ENCODE measurements around the gene OR5AS1. TPM values are rescaled to one million over a fixed set of nuclear protein-coding genes. Genes with fewer than 3 reads are reported as not detected.

The OR5AS1 gene
- total RNA-seq = not detected

GRCh38 chr11:56027354-56027753, at the start of gene OR5AS1:
Gene OR5AS1 (plus strand): TSS chr11:56027654. CDS start chr11:56030419, 2,765 bp downstream.
- H3K36me3 ChIP-seq = no peaks in the 10 kb centered on the region
- TF ChIP-seq POLR2A (IDR thresholded peaks at IDR 0.05) (no peak), CTCF (IDR thresholded peaks at IDR 0.05) (no peak)
- H3K27me3 ChIP-seq = no peaks in the 10 kb centered on the region
- no peak within 1 kb of the TSS for H3K4me3 ChIP-seq
- no peaks in the 10 kb centered on the region for H3K9me3 ChIP-seq
- no peak within 1 kb of the TSS for H3K27ac ChIP-seq
- intact Hi-C loops (cut with DNase I; ENCODE audit: low total_unique reads) = no loop called here
- no peaks in the 10 kb centered on the region for H3K4me1 ChIP-seq
- no peak for DNase-seq

DNA sequence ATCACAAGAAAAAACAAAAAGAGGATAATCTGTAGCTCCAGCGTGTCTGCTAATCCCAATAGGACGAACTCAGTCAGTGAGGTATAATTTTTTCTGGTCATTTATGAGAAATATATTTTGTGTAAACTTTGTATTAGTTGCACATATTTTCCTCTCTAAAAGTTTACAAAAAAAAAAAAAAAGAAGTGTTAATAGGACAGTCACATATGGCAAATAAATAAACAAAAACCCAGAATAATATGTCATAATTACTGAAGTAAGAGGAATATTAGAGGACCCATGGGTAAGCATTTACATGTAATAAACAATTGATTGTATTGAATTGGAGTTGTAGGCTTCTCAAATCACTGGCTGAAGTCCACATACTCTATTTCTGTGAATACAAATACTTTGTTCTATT, 32.9 kb upstream of the OR5AS1 start, which contains the start of gene OR5F1:
Gene OR5F1 (minus strand): TSS at position 101 of the 400 bp plus-strand sequence. CDS start 0 bp downstream, at position 101.
- intact Hi-C loops (cut with DNase I; ENCODE audit: low total_unique reads) = no loop called here
- no peaks in the 10 kb centered on the region for H3K36me3 ChIP-seq
- no peaks in the 10 kb centered on the region for H3K4me1 ChIP-seq
- no peak within 1 kb of the TSS for H3K27ac ChIP-seq
- no peak for DNase-seq
- no peaks in the 10 kb centered on the region for H3K9me3 ChIP-seq
- TF ChIP-seq CTCF (IDR thresholded peaks at IDR 0.05) = no peak
- TF ChIP-seq POLR2A (IDR thresholded peaks at IDR 0.05) = no peak
- no peak within 1 kb of the TSS for H3K4me3 ChIP-seq
- H3K27me3 ChIP-seq = no peaks in the 10 kb centered on the region

DNA sequence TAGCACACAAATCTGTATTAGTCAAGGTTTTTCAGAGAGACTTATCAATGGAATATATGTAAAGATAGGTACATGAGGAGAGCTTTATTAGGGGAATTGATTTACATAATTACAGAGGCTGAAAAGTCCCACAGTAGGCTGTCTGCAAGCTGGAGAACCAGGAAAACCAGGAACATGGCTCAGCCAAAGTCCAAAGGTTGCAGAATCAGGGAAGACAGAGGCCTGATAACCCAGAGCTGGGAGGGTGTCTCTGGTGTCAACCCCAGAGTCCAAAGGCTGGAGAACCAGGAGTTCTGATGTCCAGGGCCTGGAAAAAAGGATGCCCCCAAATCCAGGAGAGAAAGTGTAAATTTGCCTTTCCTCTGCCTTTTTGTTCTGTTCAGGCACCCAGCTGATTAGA, 16.7 kb upstream of the OR5AS1 start:
- no peaks in the 10 kb centered on the region for H3K36me3 ChIP-seq
- no peaks in the 10 kb centered on the region for H3K27me3 ChIP-seq
- intact Hi-C loops (cut with DNase I; ENCODE audit: low total_unique reads) = no loop called here
- H3K27ac ChIP-seq = no peak overlapping the region
- no peaks in the 10 kb centered on the region for H3K4me1 ChIP-seq
- DNase-seq = no peak
- TF ChIP-seq CTCF (IDR thresholded peaks at IDR 0.05) (no peak), POLR2A (IDR thresholded peaks at IDR 0.05) (no peak)
- H3K4me3 ChIP-seq = no peak overlapping the region
- H3K9me3 ChIP-seq = no peaks in the 10 kb centered on the region

GRCh38 chr11:56013805-56014204, 13.6 kb upstream of the OR5AS1 start:
- intact Hi-C loops (cut with DNase I; ENCODE audit: low total_unique reads) = no loop called here
- TF ChIP-seq POLR2A (IDR thresholded peaks at IDR 0.05) = no peak
- no peak for TF ChIP-seq CTCF (IDR thresholded peaks at IDR 0.05)
- no peak overlapping the region for H3K4me3 ChIP-seq
- no peaks in the 10 kb centered on the region for H3K4me1 ChIP-seq
- H3K36me3 ChIP-seq = no peaks in the 10 kb centered on the region
- H3K27ac ChIP-seq = no peak overlapping the region
- H3K9me3 ChIP-seq = no peaks in the 10 kb centered on the region
- H3K27me3 ChIP-seq = peaks cover 0 to under 1% of the 10 kb centered on the region in 2 donors
- DNase-seq = no peak

DNA sequence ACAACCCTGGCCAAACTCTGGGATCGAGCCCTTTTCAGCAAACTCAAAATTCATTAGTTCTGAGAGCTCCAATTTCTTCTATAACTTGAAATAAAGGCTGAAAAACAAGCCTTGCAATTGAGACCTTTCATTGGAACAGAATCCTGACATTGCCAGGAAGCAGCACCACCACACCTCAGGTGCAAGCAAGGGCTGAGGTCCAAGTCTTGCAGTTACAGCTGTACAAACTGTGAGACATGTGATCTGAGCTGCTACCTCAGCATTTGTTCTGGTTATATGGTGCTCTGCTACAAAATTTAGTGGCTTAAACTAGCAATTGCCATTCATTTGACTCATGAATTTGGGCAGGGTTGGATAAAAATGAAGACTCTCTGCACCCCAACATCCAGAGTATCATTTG, 18.1 kb downstream of the OR5AS1 start:
- H3K27ac ChIP-seq = no peak overlapping the region
- H3K4me3 ChIP-seq = no peak overlapping the region
- TF ChIP-seq CTCF (IDR thresholded peaks at IDR 0.05) (no peak), POLR2A (IDR thresholded peaks at IDR 0.05) (no peak)
- no peaks in the 10 kb centered on the region for H3K36me3 ChIP-seq
- no peaks in the 10 kb centered on the region for H3K4me1 ChIP-seq
- DNase-seq = no peak
- no peaks in the 10 kb centered on the region for H3K27me3 ChIP-seq
- intact Hi-C loops (cut with DNase I; ENCODE audit: low total_unique reads) = no loop called here
- no peaks in the 10 kb centered on the region for H3K9me3 ChIP-seq
